ENCODE measurements around the gene NHLH1. TPM values are rescaled to one million over a fixed set of nuclear protein-coding genes. Genes with fewer than 3 reads are reported as not detected.

Gene NHLH1
- total RNA-seq: 10.0 and 10.6 TPM in 2 replicates
- long read RNA-seq: 0 reads

DNA sequence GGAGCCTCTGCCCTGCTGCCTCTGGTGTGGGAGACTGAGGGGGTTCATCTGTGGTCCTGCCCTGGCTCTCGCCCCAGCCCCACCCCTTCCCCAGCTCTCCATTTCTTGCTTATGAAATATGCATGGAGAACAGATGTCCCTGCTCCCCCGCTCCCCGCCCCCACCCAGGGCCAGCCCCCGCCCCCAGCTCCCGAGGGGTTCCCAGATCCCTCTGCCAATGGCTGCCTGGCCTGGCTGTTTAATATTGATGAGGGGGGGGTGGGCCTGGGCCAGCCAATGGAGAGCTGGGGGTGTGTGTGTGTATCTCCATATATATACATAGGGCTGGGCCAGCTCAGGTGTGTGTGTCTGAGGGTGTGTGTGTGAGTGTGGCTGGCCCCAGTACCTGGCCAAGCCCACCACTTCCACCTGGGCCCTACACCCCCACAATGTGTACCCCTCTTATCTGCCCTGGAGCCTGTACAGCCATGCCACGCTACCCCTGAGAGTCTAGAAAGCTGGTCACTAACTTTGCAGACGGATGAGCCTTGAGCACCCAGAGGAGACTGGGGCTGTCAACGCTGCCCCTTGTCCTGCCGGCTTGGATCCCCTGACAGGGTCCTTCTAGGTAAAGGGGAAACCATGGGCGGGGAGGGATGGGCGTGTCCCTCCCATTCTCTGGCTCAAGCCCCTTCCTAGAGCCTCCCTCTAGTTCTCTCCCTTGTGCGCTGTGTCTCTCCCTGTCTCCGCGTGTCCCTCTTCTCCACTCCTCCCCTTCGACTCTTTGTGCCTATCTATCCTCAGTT lies at the start of gene NHLH1:
Gene NHLH1 (plus strand): TSS at position 341 of the 785 bp plus-strand sequence. CDS start 3,661 bp downstream, outside the sequence.
- Mint-ChIP-seq H3K4me1 (peaks cover 39% of the 10 kb centered on the region), H3K27me3 (ENCODE audit: low read depth) (no peaks in the 10 kb centered on the region), H3K27ac (ENCODE audit: unreplicated experiment) (peak within 1 kb of the TSS; percentile 92), H3K4me3 (peak within 1 kb of the TSS; percentile 67), H3K36me3 (ENCODE audit: low read depth) (no peaks in the 10 kb centered on the region), H3K9me3 (no peaks in the 10 kb centered on the region)
- no peak for TF ChIP-seq CTCF (conservative IDR thresholded peaks at IDR 0.05)
- DNase-seq (ENCODE audit: low read depth, low spot score): no peak

- H3K4me1 Mint-ChIP-seq: peaks cover under 1% of the 10 kb centered on the region
- DNase-seq (ENCODE audit: low read depth, low spot score): no peak
- no peak overlapping the region for H3K27ac Mint-ChIP-seq (ENCODE audit: unreplicated experiment)
- H3K4me3 Mint-ChIP-seq: no peak overlapping the region
- TF ChIP-seq CTCF (conservative IDR thresholded peaks at IDR 0.05): no peak
- H3K36me3 Mint-ChIP-seq (ENCODE audit: low read depth): peaks cover 25% of the 10 kb centered on the region
- no peaks in the 10 kb centered on the region for H3K27me3 Mint-ChIP-seq (ENCODE audit: low read depth)
- H3K9me3 Mint-ChIP-seq: no peaks in the 10 kb centered on the region
These were observed 44.0 kb upstream of the NHLH1 start for GRCh38 chr1:160322831-160323230.

DNA sequence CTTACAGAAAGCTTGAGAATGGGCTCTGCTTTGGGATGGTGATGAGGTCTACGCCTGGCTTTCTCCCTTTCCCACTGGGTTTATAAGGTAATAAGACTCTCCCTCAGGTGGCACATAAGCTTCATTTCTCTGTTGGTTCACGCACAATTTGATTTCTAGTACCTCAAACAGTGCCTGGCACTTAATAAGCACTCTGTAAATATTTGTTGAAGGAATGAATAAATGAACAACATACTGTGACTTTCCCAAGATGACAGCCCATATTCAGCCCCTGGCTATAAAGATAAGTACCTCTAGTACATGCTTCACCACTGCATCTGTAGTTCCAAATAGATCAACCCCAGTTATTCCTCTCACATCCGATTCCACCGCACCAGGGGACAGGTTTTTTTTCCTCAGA lies 41.6 kb upstream of the NHLH1 start:
- TF ChIP-seq CTCF (conservative IDR thresholded peaks at IDR 0.05): no peak
- H3K4me1 Mint-ChIP-seq: peaks cover 16% of the 10 kb centered on the region
- H3K27me3 Mint-ChIP-seq (ENCODE audit: low read depth): no peaks in the 10 kb centered on the region
- no peak overlapping the region for H3K27ac Mint-ChIP-seq (ENCODE audit: unreplicated experiment)
- no peak overlapping the region for H3K4me3 Mint-ChIP-seq
- DNase-seq (ENCODE audit: low read depth, low spot score): no peak
- H3K9me3 Mint-ChIP-seq: no peaks in the 10 kb centered on the region
- H3K36me3 Mint-ChIP-seq (ENCODE audit: low read depth): peaks cover 23% of the 10 kb centered on the region

DNA sequence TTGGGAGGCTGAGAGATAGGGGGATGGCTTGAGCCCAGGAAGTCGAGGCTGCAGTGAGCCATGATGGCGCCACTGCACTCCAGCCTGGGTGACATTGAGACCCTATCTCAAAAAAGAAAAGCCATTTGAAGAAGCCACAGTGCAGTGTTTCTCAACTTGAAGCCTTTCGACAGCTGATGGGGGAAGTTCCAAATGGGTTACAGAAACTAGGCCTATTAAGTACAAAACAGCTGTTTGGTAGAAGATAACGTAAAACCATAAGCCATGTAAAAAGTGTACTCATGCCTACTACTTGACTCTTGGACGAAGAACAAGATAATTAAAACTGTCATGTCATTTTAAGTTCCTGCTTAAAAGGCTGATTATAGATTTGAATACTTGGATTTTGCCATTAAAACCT lies 40.5 kb upstream of the NHLH1 start:
- Mint-ChIP-seq H3K27ac (ENCODE audit: unreplicated experiment) (no peak overlapping the region), H3K36me3 (ENCODE audit: low read depth) (peaks cover 26% of the 10 kb centered on the region), H3K4me1 (peaks cover 20% of the 10 kb centered on the region), H3K4me3 (no peak overlapping the region), H3K9me3 (no peaks in the 10 kb centered on the region), H3K27me3 (ENCODE audit: low read depth) (no peaks in the 10 kb centered on the region)
- DNase-seq (ENCODE audit: low read depth, low spot score): no peak
- TF ChIP-seq CTCF (conservative IDR thresholded peaks at IDR 0.05): no peak

DNA sequence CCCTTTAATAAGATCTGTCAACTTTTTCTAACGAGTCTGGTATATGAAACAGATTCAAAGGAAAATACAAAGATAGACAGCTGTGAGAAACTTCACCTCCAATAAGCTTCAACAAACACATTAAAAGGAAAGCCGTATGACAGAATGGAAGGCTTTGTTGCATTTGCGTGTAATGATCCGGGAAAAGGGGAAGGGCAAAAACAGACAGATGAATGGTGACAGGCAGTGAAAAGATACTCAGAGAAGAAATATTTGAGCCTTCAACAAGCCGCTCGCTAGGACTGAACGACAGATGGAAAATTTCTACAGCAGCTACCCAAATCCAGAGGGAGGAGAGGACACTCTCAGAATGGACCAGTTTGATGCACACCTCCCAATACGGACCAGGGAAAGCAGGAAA lies 38.7 kb upstream of the NHLH1 start:
- Mint-ChIP-seq H3K36me3 (ENCODE audit: low read depth) (peaks cover 18% of the 10 kb centered on the region), H3K4me1 (peaks cover 20% of the 10 kb centered on the region), H3K9me3 (no peaks in the 10 kb centered on the region), H3K27me3 (ENCODE audit: low read depth) (no peaks in the 10 kb centered on the region), H3K27ac (ENCODE audit: unreplicated experiment) (peak overlapping the region; percentile 93), H3K4me3 (peak overlapping the region; percentile 31)
- no peak for TF ChIP-seq CTCF (conservative IDR thresholded peaks at IDR 0.05)
- DNase-seq (ENCODE audit: low read depth, low spot score): no peak
